Fibroblast of skin of abdomen (primary cell): ENCODE results near the gene CYBC1.
"Not testable (repeated sequence)": the region's sequence is repeated elsewhere in the genome, so short reads cannot be mapped to it uniquely, and the experiment has no call there.

ENCODE experiments used
- DNase-seq: peaks from one replicate; pipeline ENCODE4 v3.0.0-alpha.2; 2013

Gene CYBC1

DNA sequence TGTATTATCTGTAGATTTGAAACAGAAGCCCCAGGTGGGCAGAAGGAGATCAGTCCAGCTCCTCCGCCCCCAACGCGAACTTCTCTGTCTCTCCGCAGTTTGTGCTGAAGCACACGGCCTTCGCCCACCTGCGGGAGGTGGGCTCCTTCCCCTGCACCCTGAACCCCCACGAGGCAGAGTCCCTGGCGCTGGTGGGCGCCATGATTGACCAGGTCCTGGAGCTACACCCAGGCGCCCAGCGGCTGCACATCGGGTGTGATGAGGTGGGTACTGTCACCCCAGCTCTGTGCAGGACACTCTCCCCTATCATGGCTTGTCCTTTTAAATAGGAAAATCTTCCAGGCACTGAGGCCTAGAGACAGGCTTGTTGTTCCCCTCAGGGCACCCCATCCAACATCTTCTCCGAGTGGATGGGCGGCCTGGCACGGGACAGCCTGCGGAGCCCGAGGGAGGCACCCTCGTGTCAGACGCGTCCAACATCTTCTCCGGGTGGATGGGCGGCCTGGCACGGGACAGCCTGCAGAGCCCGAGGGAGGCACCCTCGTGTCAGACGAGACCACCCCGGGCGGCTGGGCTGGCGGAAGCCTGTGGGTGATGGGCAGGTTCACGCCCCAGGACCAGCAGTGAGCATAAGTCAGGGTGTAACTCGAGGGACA is 16.9 kb downstream of the CYBC1 start:
- DNase-seq = no peak

DNA sequence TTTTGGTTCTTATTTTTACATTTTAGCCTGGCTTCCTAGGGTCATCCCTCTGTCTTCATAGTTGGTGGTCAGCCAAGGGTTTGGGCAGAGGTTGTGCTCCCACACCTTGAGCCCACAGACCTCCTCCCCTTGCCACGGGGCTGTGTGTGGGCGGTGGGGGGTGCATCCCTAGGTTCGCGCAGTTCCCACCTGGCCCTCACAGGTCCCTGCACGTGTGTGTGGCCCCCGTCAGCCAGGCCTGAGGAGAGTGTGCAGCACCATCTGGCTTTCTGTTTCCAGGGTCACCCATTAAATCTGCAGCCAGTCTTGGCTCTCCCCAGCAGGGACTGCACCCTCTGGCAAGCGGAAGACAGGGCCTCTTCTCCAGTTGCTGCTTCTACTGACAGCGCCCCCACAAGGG is 18.5 kb downstream of the CYBC1 start:
- no peak for DNase-seq

DNA sequence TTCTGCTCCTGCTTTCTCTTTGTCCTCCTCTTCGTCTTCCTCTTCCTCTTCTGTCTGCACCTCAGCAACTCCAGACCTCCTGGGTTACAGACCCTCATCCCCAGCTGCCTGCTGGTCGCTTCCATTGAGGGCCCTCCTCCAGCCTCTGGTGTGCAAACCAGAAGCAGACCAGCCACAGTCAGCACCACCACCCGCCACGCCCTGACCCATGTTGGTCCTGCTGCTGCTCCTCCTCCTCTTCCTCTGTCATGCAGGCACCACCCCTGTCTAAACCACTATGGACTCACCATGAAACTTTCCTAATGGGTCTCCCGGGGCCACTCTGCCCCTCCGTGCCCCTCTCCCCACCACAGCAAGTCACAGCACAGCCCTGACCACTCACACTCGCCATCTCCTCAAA is 20.7 kb downstream of the CYBC1 start:
- DNase-seq = no peak

DNA sequence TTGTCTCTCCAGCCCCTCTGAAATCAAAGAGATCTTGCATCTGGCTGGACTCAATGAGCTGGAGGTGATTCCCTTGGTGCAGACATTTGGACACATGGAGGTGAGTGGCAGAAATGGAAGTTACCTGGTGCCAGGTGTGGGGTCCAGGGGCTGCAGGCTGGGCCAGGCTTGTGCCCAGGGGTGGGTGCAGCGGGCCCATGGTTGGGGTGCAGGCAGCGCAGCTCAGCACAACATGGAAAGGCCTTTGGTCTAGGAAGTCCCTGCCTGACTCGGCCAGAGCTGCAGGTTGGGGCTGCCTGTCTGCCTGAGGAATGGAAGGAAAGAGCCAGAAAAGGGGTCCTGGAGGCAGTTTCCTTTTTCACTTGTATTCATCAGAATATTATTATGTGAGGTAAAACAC is 22.0 kb downstream of the CYBC1 start:
- DNase-seq = no peak

DNA sequence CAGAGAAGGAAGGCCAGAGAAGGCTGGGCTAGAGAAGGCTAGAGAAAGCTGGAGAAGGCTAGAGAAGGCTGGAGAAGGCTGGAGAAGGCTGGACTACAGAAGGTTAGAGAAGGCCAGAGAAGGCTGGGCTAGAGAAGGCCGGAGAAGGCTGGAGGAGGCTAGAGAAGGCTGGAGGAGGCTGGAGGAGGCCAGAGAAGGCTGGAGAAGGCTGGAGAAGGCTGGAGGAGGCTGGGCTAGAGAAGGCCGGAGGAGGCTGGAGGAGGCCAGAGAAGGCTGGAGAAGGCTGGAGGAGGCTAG is 25.7 kb downstream of the CYBC1 start:
- no peak for DNase-seq

DNA sequence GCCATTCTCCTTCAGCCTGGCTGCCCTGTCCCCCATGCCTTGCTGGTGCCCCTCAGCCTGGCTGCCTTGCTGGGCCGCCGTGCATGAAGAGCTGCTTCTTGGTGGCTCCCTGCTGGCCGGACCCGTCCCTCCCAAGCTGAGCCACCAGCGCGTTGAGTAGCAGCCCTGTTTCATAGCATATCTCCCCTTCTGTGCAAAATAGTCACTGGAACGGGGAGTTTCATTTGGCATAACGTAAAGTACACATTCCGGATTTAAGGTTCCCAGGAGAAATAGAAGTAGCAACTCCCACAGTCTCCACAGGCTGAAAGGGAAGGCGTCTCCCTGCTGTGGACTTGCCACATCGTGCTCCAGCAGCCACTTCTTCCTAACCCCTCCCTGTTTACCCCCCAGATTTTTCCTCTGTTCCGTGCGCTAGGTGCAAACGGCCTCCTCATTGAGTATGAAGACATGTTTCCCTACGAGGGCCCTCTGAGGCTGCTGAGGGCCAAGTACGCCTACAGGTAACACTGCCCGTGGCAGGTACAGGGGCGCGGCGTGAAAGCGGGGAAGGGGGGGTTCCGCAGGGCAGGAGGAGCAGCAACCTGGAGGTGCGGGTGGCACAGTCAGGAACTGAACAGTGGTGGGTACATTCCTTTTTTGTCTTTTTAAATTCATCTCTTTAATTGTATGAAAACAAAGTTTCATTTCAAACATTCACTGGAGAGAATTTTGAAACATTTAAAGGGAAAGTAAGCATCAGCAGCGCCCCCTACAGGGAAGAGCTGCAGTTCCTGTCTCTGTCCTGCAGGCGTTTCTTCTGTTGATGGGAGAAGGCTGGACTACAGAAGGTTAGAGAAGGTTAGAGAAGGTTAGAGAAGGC is 26.3 kb downstream of the CYBC1 start:
- DNase-seq = peak; percentile 32

DNA sequence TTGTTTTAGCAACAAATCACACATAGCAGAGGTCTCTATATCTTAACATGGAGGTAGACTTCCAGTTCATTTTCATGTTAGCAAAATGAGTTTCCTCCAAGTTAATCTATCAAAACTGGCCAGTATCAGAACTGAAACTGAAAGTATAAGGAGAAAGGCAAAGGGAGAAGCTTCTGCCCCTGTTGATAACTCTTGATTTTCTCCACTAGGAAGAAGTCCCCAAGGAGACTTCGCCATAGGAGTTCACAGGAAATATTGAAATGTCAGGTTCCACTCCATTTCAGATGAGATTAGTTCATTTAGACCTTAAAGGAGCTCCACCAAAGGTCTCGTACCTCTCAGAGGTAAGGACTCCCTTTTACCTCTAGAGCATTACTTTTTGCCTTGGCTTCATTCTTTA is 31.0 kb downstream of the CYBC1 start:
- no peak for DNase-seq

DNA sequence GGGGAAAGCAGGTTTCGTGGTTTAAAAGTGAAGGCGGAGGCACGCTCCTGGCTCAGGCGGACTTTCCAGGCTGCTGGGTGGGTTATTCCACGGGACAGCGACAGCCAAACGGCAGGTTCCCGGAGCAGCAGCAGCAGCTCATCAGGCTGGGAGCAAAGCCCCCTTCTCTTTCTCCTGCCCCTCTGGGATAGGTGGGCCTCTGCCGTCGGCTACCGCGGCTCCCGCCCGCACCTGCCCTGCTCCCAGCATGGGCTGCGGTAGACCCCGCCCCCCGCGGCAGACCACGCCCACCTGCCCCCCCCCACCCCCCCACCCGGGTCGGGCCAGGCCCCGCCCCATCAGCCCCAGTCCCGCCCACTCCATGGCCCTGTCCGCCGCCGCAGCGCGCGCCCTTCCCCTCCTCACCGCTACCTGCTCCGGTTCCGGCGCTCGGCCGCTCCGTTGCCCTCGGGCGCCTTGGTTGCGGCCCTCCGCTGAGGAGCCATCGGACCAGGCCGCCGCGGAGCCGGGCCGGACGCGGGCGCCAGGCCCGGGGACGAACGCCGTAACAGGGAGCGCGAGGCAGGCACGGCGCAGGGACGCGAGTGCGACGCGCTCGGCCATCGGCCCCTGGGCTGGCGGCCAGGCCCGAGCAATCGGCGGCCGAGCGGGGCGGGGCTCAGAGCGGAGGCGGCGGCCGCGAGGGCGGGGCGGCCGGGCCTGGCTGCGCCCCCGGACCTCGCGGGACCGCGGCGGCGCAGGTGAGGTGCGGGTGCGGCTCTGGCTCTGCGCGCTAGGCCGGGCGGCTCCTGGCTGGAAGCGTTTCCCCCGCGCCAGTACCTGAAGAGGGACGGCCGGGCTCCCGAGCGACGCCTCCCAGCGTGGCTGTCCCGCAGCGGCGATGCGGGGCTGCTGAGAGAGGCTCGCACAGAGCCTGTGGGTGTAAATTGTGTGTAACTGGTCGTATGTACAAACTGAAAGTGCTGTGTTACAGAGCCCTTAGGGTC is 32.3 kb downstream of the CYBC1 start, which contains the start of the genes HEXD and OGFOD3:
TSS of gene HEXD (plus strand) at position 347 of the 986 bp plus-strand sequence. CDS start 1,453 bp downstream, outside the sequence.
TSS of gene OGFOD3 (minus strand) at position 586 of the 986 bp plus-strand sequence. CDS start at position 485, 101 bp downstream.
- peak; percentile 80 for DNase-seq

DNA sequence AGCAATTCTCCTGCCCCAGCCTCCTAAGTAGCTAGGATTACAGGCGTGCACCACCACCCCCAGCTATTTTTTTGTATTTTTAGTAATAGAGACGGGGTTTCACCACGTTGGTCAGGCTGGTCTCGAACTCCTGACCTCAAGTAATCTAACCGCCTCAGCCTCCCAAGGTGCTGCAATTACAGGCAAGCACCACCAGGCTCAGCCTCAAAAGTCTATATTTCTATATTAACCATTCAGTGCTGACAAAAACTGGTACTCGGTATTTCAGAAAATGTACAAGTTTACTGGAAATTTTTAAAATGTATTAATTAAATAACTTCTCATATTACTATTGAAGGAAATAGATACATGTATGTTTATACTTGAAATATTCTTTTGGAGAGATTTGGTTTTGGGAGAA is 33.8 kb downstream of the CYBC1 start:
- no peak for DNase-seq

DNA sequence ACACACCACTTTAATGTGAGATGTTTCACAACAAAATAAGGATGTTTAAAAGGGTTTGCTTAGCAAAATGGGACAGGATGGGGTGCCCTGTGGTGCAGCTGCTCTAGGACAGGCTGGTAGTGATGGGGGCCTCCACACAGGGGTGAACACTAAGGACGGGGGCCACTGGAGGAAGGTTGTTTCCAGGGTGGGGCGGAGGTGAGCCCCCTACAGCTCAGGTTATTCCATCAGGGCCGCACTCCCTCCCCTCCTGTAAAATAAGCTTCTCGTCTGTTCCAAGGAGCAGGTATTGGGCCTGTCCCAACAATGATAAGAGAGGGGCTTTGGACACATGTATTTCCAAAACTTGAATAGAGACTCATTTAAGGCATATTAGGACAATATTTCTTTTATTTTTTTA is 34.3 kb downstream of the CYBC1 start:
- no peak for DNase-seq

DNA sequence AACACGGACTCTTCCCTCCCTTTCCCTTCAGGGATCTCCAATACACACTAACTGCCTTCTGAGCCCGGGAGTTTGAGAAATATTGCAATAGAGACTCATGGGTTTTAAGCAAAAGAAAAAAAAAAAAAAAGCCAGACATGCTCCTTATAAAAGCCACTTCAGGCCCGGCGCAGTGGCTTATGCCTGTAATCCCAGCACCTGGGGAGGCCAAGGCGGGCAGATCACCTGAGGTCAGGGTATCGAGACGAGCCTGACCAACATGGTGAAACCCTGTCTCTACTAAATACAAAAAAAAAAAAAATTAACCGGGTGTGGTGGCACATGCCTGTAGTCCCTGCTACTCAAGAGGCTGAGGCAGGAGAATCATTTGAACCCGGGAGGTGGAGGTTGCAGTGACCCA is 34.8 kb downstream of the CYBC1 start:
- DNase-seq = no peak

DNA sequence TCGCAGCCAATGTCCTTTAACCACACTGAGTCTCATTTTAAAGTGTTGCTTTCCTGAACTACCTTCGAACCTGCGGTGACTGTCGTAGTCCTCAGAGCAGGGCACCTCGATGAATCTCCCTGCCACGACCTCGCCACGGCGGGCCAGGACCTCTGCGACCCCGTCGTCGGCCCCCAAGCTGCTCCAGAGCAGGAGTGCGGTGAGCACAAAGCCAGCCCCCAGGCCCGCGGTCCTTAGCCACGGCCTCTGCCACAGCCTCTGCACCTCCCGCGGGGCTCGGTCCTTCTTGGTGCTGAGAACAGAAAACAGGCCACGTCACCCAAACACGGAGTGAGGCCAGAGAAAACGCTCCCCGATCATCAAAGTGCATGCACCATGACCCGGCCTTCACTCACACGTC is 35.2 kb downstream of the CYBC1 start:
- no peak for DNase-seq

DNA sequence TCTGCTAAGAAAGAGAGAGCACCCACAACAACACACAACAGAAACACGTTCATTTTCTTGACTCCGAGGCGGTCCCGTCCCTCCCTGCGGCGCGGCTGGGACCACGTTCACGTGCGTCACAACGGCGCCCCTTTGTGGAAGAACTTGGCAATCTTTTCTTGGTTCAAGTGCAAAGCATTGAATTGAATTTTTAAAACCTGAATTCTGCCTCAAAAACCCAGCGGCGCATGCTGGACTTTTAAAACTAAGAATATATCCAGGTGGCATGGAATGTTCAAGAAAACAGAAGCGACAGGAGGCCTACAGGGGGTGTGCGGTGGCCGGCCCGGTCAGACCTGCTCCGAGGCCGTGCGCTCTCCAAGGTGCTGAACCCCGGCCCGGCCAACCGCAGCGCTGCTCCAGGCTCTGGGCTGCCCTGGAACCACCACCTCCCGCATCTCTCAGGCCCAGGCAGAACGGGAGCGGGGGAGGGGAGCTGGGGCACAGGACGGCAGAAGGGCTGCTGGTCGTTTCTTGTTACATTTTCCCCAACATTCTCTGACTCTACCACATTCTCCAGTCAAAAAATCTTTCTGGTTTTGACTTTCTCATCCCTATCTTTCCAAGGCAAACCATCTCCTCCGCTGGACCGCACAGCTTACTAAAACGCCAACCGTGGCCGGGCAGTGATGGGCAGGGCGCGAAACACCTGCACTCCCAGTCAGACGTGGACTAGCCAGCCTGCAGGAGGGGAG is 35.8 kb downstream of the CYBC1 start:
- DNase-seq = peak; percentile 69

DNA sequence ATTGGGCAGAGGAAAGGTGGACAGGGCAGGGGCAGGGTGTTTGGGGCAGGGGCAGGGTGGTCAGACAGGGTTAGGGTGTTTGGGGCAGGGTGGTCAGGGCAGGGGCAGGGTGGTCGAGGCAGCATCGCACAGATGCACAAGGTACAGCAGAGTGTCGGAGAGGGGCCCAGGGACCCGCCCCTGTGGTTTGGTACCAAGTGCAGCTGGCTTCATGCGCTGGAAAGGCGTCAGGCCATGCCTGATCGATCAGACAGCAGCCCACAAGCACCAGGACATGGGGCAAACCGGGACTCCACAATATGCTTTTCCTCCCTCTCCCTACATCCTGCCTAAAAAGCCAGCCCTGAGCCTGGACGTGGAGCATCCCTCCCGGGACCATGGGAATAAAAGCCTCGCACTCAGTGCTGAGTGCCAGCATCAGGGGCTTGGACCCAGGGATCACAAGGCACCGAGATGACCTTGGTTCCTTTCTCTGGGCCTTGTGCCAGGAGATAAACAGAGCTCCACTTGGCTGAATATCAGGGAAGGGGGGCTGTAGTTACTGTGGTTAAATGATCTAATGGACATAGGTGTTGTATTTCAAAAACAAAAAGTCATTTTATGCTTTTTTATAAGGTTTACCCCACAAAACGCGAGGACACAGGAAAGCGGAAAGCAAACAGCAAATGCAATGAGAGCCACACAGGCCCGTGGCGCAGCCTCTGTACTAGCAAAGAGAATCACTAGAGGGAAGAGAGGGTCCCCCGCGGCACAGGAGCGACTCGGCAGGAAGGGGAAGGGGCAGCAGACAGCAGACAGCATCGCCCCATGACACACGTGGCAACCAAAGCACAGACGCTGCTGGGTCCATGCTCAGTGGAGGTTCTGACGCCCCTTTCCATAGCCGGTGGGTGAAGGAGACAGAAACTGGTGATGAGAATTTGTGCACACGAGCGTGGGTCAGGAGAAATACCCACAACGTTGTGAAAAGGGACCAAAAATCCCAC is 37.7 kb downstream of the CYBC1 start:
- no peak for DNase-seq

DNA sequence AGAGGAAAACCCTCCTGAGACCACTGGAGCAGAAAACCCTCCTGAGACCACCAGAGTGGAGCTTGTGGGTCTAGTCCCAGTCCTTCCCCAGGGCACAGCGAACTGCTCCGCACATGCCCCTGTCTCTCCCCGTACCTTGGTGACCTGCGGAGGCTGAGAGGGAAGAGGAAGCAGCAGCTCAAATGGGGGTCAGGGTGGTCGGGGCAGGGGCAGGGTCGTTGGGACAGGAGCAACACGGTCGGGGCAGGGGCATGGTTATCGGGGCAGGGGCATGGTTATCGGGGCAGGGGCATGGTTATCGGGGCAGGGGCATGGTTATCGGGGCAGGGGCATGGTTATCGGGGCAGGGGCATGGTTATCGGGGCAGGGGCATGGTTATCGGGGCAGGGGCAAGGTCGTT is 38.5 kb downstream of the CYBC1 start:
- DNase-seq = not testable (repeated sequence)

DNA sequence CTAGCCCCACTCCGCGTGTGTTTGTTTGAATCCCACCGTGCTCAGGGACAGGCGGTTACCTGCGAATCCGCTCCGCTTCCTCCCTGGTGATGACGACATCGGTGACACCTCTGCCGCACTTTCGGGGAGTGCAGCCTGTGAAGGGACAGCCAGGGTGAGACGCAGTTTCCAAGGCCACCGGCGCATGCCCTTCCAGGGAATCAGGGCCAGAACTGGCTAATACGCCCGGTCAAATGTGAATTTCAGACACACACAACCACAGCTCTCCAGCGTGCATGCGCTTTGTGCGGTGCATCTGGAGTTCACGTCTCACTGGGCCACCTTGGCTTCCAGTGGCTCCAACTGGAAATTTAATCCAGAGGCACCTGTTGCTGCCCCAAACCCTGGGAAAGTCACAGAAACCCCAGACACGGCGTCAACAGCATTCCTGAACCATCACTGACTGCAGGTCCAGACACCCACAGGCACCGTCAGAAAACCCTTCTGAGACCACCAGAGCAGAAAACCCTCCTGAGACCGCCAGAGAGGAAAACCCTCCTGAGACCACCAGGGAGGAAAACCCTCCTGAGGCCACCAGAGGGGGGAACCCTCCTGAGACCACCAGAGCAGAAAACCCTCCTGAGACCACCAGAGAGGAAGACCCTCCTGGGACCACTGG is 39.0 kb downstream of the CYBC1 start:
- no peak for DNase-seq

DNA sequence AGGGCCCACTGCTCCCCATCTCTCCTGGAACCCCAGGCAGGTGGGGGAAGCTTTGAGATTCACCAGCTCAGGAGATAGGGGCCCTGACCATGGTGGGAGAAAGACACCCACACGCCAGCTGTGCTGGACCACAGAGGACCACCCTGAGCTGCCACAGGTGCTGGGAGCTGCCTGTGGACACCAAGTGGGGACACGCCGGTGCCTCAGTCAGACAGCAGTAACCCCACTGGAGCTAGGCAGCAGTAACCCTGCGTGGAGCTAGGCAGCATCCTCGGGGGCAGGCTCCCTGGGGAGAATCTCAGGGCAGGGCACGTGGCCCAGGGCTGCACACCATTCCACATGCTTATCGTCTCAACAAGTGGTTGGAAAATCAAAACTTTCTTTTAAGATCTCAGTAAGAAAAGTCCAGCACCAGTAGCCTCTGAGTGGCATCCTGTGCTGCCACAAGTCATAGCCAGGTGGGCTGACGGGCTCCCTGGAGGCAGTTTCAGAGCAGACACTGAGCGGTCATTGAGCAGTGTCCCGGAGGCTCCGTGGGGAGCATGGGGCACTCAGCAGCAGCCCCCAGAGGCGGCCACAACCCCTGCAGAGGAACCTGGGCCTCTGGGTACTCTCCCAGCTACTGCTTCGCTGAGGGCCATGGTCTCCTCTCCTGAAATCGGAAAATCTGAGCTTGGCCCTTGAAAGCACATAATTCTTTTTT is 40.4 kb downstream of the CYBC1 start:
- no peak for DNase-seq

DNA sequence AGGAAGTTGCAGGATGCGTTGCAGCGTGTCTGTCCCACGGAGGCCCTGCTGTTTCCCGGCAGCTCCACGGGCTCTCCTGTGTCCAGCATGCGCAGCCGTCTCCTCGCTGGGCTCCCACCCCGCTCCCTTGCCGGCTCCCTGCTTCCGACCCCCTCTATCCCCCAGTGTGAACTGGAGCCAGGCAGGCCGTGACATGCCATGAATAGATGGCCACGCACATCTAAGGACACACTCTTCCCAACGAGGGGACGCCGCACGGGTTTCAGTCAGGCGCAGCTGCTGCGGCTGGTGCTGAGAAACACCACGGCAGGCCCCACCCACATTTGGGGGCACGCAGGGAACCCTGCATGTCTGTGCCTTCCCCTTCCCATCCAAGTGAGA is 41.6 kb downstream of the CYBC1 start:
- DNase-seq = no peak

DNA sequence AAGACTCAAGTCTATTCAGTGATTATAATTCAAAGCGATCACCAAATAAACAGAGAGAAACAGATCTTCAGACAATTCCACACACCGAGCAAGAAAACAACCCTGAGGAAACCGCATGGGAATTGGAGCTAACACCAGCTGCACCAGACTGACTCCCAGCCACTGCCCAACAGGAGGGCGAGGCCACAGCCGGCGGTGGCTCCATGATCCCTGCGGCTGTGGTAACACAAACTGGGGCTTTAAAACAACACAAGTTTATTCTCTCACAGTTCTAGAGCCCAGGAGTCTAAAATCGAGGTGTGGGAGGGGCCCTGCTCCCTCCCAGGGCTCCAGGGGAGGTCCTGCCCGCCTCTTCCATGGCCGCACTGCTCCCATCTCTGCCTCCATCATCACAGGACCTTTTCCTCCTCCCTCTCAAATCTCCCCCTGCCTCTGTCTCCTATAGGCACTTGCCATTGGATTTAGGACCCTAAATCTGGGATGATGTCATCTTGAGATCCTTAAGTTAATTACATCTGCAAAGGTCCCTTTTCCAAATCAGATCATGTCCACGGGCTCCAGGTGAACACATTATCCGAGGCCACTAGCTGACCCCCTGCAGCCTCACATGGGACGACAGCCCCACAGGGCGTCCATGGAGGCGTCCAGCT is 42.1 kb downstream of the CYBC1 start:
- DNase-seq = no peak
